ENCODE data around the gene ITPR1. TPM values are rescaled to one million over a fixed set of nuclear protein-coding genes. Genes with fewer than 3 reads are reported as not detected.

Gene ITPR1
- total and polyA plus RNA-seq, 3 donors from 2014 or later, result 26.5 to 129 (median 59.7) TPM

- no peak for DNase-seq
- no peak overlapping the region for H3K4me3 ChIP-seq
Measured at GRCh38 chr3:4523710-4524698, 30.9 kb downstream of the ITPR1 start.

GRCh38 chr3:4525560-4526223 is 32.5 kb downstream of the ITPR1 start:
- no peak for DNase-seq
- Histone ChIP-seq H3K9me3 (no peaks in the 10 kb centered on the region), H3K27me3 (no peaks in the 10 kb centered on the region), H3K27ac (no peak overlapping the region), H3K4me3 (no peak overlapping the region), H3K36me3 (ENCODE audit: low read depth, missing control alignments) (no peaks in the 10 kb centered on the region), H3K4me1 (peaks cover 7% of the 10 kb centered on the region)
- TF ChIP-seq POLR2A (IDR thresholded peaks at IDR 0.05), result no peak
- WGBS, 2 donors, result 67 to 91% methylated on average over 3 of the region's 3 CpGs
- intact Hi-C loops (cut with DNase I; ENCODE audit: low total_unique reads), result no loop called here

More at GRCh38 chr3:4523710-4524698, 30.9 kb downstream of the ITPR1 start:
- WGBS, 2 donors, result 57% methylated on average over 12 of the region's 12 CpGs
- H3K4me1 ChIP-seq, result peaks cover 21% of the 10 kb centered on the region
- H3K9me3 ChIP-seq, result no peaks in the 10 kb centered on the region
- H3K27me3 ChIP-seq, result no peaks in the 10 kb centered on the region
- TF ChIP-seq POLR2A (IDR thresholded peaks at IDR 0.05) (no peak), CTCF (IDR thresholded peaks at IDR 0.05) (no peak)
- no peak overlapping the region for H3K27ac ChIP-seq
- no peaks in the 10 kb centered on the region for H3K36me3 ChIP-seq (ENCODE audit: low read depth, missing control alignments)
- intact Hi-C loops (cut with DNase I; ENCODE audit: low total_unique reads), result no loop called here

DNA sequence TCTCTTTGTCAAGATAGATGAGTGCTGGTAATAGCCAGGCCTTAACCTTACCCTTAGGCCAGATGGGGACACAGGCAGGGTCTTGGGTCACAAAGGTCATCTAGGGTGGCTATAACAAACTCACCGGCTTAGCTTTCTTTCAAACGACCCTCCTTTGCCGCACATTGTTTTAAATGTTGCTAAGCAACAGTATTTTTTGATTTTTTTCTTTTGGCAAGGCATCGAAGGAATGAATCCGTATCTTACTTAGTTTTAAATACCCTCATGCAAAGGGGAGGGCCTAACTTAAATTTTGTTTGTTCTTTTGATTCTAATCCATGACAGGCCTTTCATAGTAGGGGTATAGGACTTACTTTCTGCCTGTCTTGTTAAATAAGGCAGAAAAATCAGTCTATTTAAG is 35.2 kb downstream of the ITPR1 start:
- Histone ChIP-seq H3K27ac (no peak overlapping the region), H3K9me3 (no peaks in the 10 kb centered on the region), H3K36me3 (ENCODE audit: low read depth, missing control alignments) (no peaks in the 10 kb centered on the region), H3K4me3 (no peak overlapping the region), H3K27me3 (no peaks in the 10 kb centered on the region), H3K4me1 (peaks cover 4% of the 10 kb centered on the region)
- DNase-seq, result no peak
- TF ChIP-seq POLR2A (IDR thresholded peaks at IDR 0.05) (no peak), CTCF (IDR thresholded peaks at IDR 0.05) (no peak)
- intact Hi-C loops (cut with DNase I; ENCODE audit: low total_unique reads), result no loop called here
- 59 to 75% methylated on average over 5 of the region's 5 CpGs for WGBS, 2 donors

DNA sequence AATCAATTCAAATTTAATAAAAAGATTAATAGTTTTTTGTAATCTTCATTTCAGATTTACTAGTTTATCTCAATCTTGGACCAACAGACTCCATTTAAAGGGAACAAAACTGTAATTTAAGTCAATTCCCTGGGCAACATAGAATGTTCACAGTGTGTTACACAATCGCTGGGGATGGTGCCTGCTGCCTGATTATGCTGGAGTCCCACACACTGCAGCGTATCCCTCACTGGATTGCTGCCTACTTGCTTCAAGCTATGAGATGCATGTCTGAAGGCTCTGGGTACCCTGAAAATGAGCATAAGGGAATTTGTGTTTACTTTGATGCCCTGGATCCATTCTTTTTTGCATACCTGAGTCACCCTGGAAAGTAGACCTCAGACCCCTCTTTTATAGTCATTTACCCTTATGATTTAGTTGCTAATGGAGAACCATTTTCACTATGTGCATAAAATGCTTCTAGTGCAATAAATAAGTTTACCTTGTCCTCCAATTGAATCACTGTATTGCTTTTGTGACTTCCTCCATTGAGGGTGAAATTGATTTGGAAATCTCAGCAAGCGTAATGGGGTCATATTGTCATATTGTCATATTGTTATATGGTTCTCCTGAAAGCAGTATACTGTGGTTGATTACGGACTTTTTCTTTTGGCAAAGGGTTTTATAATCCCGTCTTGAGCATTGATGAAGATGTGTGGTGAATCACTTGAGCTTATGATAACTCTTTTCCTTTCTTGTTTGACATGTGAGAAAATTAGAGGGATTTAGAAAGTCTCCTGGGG is 35.9 kb downstream of the ITPR1 start:
- Histone ChIP-seq H3K9me3 (no peaks in the 10 kb centered on the region), H3K27me3 (no peaks in the 10 kb centered on the region), H3K4me3 (no peak overlapping the region), H3K36me3 (ENCODE audit: low read depth, missing control alignments) (no peaks in the 10 kb centered on the region), H3K27ac (no peak overlapping the region), H3K4me1 (peaks cover 3% of the 10 kb centered on the region)
- 80 to 87% methylated on average over 5 of the region's 5 CpGs for WGBS, 2 donors
- DNase-seq, result no peak
- intact Hi-C loops (cut with DNase I; ENCODE audit: low total_unique reads), result no loop called here
- no peak for TF ChIP-seq POLR2A (IDR thresholded peaks at IDR 0.05)
- TF ChIP-seq CTCF (IDR thresholded peaks at IDR 0.05), result no peak
